GM19351 (cell line): ENCODE measurements around the gene KRTAP1-1.
"Not testable (repeated sequence)": the region's sequence is repeated elsewhere in the genome, so short reads cannot be mapped to it uniquely, and the experiment has no call there.

Experiments used
- ATAC-seq: cut with Tn5 transposase; IDR thresholded peaks from one replicate; pipeline ENCODE4 v1.9.1; 2021; ENCODE audit warnings: mild to moderate bottlenecking, moderate library complexity; ENCODE audit not compliant: unreplicated experiment

KRTAP1-1 gene

DNA sequence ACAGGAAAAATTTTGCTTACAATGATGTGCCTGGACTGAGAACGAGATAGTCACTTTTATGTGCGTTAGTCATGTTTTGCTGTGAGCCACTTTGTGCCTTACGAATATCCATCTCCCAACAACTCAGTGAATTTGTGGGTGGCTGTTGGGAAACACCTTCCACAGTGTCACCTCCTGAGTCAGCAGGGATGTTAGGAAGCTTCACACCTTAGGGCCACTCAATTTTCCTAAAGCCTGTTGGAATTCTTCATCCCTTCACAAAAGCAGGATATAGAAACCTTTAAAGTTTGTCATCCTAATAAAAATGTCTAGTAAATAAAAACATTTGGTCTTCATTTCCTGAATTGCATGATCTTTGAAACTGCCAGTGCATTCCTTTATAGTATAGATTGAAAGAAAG, 28.1 kb downstream of the KRTAP1-1 start:
- ATAC-seq = no peak

DNA sequence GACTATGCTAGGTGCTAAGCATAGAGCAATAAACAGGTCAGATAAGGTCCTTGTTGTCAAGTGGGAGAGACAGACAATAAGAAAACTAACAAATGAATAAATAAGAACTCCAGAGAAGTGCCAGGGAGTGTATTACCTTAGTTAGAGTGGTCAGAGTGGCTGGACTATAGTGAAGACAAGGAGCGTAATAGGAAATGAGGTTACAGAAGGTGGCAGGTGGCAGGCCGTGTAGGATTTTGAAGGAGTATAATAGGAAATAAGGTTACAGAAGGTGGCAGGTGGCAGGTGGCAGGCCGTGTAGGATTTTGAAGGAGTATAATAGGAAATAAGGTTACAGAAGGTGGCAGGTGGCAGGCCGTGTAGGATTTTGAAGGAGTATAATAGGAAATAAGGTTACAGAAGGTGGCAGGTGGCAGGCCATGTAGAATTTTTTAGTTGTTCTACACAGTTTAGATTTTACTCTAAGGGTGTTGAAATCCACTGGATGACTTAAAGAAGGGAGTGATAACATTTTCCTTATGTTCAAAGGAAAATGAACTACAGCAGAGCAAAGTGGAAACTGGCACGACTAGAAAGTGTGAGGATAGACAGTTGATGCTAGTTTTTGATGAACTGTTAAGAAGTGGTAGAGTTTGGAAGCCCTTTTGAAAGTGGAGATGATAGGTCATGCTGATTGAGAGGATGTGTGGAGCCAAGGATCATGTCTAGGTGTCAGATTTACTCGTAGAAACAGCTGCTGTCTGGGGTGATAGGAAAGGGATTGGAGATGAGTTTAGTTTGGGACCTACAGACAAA, 28.7 kb downstream of the KRTAP1-1 start:
- ATAC-seq = no peak

DNA sequence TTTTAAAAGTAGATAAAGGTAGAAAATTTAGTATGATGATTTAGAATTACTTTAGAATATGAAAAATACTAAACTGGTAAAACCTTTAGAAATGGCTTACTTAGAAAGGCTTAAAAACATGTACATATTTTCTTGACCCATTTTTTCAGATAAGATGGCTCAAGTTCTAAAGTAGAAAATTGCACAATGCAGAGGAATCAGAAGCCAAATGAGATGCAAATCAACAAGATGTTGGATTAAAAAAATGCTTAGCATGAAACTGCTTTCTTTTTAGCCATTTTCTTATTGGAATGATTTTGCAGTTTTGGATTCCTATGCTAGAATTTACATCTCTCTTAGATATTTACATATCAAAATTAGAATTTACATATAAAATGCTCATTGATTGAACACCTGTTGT, 30.8 kb downstream of the KRTAP1-1 start:
- no peak for ATAC-seq

DNA sequence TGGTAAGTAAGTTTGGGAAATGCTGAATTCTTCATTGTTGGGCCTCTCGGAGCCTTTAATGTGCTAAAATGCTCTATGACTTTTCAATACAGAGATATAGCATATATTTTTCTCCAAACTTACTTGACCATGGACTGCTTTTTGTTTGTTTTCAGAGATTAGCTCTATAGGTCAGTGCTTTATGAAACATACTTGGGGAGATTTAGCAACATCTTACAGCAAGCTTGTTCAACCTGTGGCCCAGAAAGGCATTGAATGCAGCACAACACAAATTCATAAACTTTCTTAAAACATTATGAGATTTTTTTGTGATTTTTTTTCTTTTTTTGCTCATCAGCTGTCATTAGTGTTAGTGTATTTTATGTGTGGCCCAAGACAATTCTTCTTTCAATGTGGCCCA, 31.3 kb downstream of the KRTAP1-1 start:
- ATAC-seq = no peak

DNA sequence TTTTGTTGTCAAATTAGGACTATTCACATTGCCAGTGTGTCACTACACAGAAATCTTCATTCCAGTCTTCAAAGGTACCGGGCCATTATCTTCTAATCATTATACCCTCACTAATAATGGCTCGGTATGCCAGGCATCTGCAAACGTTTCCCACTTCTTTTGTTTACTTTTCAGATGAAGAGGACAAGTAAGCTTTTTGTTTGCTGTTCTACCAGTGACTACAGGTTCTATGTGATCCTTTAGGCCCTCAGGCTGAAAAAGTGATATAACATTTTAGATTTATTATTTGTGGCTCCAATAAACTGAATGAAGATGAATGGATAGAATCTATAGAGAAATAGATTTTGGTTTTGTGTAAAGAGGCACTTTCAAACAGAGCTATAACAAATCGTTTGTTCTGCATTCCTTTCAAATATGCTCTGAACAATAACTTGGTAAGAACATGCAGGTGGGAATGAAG, 31.9 kb downstream of the KRTAP1-1 start:
- no peak for ATAC-seq

DNA sequence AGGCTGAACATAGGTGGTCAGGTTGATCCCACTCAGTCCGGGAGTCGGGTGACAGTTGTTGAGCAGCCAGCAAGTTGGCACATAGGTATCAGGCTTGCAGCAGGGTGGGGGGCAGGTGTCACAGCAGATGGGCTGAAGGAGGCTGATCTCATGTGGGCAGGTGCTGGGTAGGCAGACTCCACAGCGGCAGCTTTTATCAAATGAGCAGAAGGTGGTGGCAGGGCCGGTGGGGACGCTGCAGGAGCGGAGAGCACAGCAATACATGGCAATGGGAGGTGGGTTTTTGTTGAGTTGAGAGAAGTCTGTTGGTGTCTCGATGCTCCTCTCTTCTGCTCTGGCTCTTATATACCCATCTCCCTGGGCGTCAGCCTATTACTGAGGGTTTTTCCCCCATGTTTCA, 32.4 kb downstream of the KRTAP1-1 start, which contains the start of gene KRTAP3-1:
TSS of gene KRTAP3-1 (minus strand) at position 318 of the 400 bp plus-strand sequence. CDS start at position 264, 54 bp downstream.
- no peak for ATAC-seq

DNA sequence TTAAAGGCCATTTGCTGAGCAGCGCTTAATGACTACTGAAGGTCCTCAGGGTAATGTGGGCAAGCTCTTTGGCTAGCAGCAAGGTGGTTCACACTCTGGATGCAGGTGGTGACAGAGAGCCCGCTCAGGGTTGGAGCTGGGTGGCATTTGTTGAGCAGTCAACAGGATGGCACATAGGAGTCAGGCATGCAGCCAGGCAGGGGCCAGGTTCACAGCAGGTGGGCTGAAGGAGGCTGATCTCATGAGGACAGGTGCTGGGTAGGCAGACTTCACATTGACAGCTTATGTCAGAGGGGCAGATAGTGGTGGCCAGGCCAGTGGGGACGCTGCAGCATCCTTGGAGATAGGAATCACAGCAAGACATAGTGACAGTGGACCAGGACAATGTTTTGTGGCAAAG, 36.9 kb downstream of the KRTAP1-1 start:
- no peak for ATAC-seq

DNA sequence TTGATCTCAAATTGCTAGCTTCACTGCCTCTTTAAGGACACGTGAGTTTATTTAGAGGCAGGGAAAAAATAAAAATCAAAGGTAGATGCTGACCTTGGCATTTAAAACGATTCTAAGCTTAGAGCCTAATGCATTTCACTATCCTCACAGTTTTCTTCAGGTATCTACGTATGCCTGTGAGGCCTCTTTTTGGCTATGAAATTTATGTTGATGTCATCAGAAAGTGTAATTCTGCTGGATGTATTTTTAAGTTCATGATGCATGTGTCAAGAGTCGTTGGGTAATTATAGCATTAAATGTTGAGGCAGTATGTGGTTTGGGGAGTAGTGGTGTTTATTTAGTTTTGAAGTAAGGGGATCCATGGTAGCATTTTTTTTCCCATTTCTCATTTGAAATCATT, 37.3 kb downstream of the KRTAP1-1 start:
- ATAC-seq = no peak

DNA sequence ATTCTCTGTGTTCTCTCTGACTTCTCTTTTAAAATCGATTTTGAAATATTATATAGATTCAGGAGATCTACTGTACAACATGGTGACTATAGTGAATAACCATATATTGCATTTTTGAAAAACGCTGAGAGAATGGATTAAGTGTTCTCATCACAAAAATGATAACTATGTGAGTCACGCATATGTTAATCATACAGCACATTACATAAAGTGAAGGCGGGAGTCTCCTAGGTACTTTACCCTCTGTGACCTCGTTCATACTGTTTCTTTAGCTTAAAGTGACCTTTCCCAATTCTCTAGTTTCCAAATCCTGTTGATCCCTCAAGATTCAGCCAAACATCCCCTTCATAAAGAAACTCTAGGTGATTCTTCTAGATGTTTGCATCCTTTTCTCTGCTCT, 38.4 kb downstream of the KRTAP1-1 start:
- no peak for ATAC-seq

DNA sequence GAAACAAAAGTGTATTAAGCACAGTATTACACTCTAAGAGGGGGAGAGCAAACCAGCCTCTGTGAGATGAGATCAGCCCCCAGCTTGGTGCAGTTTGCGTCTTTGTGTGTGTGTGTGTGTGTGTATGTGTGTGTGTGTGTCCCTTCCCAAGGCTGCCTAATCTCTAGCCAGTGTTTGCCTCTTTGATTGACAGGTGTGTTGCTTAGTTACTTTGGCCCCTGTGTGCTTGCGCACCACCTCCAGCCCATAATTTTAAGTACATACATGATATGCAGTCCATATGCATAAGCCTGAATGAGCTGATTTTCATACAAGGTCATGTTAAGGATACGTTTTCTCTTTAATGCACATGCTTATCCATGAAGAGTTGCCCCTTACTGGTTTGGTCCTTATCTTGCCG, 39.5 kb downstream of the KRTAP1-1 start:
- no peak for ATAC-seq

DNA sequence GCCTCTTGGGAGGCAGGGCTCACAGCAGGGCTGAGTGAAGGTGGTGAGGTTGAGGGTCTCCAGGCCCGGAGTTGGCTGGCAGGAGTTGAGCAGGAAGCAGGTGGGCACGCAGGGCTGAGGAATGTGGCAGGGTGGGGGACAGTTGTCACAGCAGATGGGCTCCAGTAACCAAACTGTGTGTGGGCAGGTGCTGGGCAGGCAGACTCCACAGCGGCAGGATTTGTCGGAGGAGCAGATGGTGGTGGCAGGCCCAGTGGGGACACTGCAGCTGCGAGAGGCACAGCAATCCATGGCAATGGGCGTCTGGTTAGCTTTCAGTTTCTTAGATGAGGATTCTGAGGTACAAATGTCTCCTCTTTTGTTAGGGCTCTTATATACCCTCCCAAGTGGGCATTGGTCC, 41.7 kb downstream of the KRTAP1-1 start, which contains the start of gene KRTAP3-2:
TSS of gene KRTAP3-2 (minus strand) at position 344 of the 400 bp plus-strand sequence. CDS start at position 291, 53 bp downstream.
- ATAC-seq = not testable (repeated sequence)

DNA sequence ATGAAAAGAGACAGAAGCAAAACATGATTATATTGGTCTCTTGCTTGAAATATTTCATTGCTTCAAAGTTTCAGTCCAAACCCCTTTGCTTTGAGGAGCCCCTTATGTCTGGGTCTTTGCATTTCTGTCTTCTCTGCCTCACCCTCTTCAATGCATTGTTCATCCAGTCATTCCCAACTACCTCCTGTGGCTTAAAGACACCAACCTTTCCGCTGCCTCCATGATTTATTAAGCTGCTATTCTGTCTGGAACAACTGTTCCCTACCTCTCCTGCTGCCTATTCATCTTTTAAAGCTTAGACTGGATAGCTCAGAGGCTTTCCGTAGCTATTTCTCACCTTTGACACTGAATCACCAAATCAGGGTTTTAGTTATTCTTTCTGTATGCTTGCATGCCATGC, 43.9 kb downstream of the KRTAP1-1 start:
- no peak for ATAC-seq

DNA sequence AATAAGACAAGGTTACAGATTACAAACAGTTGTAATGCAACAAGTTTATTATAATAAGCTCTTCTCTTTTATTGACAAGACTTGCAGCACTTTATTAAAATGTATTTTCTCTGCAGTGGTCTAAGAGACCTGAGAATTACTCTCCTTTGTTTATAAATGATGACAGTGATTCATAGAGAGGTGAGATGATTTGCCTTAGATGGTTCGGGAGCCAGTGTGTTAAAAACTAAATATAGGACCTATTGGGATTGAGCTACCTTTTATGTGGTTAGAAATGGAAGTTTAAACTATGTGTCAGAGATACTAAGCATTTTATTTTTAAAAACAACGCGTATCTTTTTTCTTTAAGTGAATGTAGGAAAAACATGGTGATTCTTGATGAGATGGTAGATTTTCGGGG, 44.4 kb downstream of the KRTAP1-1 start:
- ATAC-seq = no peak

DNA sequence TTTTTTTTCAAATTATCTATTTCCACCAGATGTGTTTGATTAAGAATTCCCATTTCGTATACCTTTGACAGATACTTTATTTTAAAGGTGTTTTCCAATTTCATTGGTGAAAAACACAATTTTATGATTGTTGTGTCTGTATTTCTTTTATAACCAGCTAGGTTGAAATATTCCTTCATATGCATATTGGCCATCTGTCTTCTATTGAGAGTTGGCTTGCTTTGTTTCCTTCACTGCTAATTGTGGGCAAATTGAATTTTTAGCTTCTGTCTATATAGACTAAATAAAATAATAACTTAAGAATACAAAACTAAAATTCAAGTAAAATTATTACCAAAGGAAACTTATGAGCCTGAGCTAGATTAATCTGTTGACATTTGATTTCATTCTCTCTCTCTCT, 46.1 kb downstream of the KRTAP1-1 start:
- no peak for ATAC-seq

DNA sequence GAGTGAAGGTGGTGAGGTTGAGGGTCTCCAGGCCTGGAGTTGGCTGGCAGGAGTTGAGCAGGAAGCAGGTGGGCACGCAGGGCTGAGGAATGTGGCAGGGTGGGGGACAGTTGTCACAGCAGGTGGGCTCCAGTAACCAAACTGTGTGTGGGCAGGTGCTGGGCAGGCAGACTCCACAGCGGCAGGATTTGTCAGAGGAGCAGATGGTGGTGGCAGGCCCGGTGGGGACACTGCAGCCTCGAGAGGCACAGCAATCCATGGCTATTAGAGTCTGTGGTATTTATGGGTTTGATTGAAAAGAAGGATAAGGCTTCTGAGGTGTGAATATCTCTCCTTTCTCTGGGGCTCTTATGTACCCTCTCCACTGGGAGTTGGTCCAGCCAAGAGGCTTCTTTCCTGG, 47.4 kb downstream of the KRTAP1-1 start, which contains the start of gene KRTAP3-3:
TSS of gene KRTAP3-3 (minus strand) at position 326 of the 400 bp plus-strand sequence. CDS start at position 259, 67 bp downstream.
- ATAC-seq = no peak

DNA sequence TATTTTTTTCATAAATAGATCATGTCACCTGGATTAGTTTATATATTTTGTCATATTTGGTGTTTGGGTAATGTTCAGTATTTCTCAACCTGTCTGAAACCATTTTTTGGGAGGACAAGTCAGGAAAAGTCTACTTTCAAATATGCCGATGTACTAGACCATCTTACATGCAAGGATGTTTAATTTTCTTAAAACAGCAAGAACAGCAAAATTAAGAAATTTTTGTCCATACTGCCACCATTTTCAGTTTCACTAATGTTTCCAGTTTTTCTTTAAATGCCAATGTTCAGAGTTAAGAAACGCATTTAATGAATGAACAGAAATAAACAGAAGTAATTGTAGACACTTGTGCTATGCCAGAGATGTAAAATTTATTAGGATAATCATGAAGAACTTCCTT, 48.2 kb downstream of the KRTAP1-1 start:
- ATAC-seq = no peak

DNA sequence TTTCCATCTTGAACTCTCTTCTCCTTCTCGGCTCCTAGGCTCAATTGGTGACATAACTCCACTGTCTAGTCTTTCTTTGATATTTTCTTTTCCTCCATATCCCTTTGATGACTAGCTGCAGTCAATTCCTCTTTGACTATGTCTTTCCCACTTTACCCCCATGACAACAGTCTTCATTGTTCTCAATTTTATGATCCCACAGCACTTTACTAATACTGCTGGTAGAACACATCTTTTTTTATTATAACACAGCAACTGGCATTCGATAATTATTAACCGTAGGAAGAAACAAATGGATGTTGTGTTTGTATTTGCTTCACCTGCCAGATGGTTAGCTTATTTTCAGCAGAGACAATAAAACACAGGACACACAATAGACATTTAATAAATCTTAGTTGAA, 48.6 kb downstream of the KRTAP1-1 start:
- ATAC-seq = no peak
